Body of pancreas (tissue), 4 donors: ENCODE results near the gene ADARB1. TPM values are rescaled to one million over a fixed set of nuclear protein-coding genes. Genes with fewer than 3 reads are reported as not detected.
"Not testable (repeated sequence)": the region's sequence is repeated elsewhere in the genome, so short reads cannot be mapped to it uniquely, and the experiment has no call there.

ENCODE experiments used
- ATAC-seq: fragments of 150-250 bp; one replicate; pipeline ENCODE4 v1.9.1; 2016
- DNase-seq, 4 donors: peaks; one replicate each; pipeline ENCODE4 v3.0.0-alpha.2; 2019
- H3K27ac ChIP-seq, 4 donors: fragments of 200-600 bp; sonication (generic); 1 replicate in 3 of 4; 2 replicates in 1 of 4; pipeline versions ENCODE4 v1.5.1 to v1.6.1; 2016 to 2019; ENCODE audit warnings: mild to moderate bottlenecking in 1 of 4, mixed read lengths in 1 of 4, moderate library complexity in 1 of 4
- H3K27me3 ChIP-seq, 2 donors: fragments of 200-600 bp; sonication (generic); one replicate each; pipeline ENCODE4 v1.6.0; 2016; ENCODE audit warnings: mild to moderate bottlenecking in 1 of 2
- H3K36me3 ChIP-seq, 2 donors: fragments of 200-600 bp; sonication (generic); replicated peaks in 1 of 2; 2 replicates each; pipeline ENCODE4 v1.5.1; 2016; ENCODE audit warnings: low read depth in 2 of 2; ENCODE audit not compliant: insufficient read depth in 1 of 2
- H3K4me1 ChIP-seq: fragments of 200-600 bp; sonication (generic); one replicate; pipeline ENCODE4 v1.6.0; 2016
- H3K4me3 ChIP-seq, 2 donors: fragments of 200-600 bp; sonication (generic); 1 replicate in 1 of 2; 2 replicates in 1 of 2; pipeline ENCODE4 v1.5.1; 2016 to 2019
- H3K9me3 ChIP-seq, 3 donors: fragments of 200-600 bp; sonication (generic); 1 replicate in 2 of 3; 2 replicates in 1 of 3; pipeline ENCODE4 v1.5.1; 2016
- POLR2A ChIP-seq, 3 donors: fragments of 450-650 bp; IDR thresholded peaks; one replicate each; pipeline ENCODE4 v1.6.1; 2016; ENCODE audit warnings: antibody characterized with exemption in 3 of 3, mild to moderate bottlenecking in 2 of 3
- WGBS, 2 donors: methylation state at CpG; one replicate each; pipeline ENCODE4 v1.1.5; 2017; 5-methylcytosine and 5-hydroxymethylcytosine counted together
- intact Hi-C: fragments of 100-400 bp; cut with DNase I; formaldehyde crosslinking; loops from one replicate; pipeline ENCODE4 v1.15.1; 2023
- total RNA-seq, 2 donors: library from RNA; depleted of rRNA; stranded (reverse); fragments of >200 nt; gene quantifications; one replicate each; pipeline ENCODE4 v1.1.0, GENCODE V29; 2016
- TF ChIP-seq, protein P1 (sequence below), 7 experiments: fragments of 450-650 bp in 4 of 7; fragments of 200-600 bp in 3 of 7; sonication (generic) in 3 of 7; IDR thresholded peaks; one replicate each; pipeline ENCODE4 v1.5.1; 2016 to 2019; ENCODE audit warnings: antibody characterized with exemption in 7 of 7

The ADARB1 gene
- total RNA-seq, 2 donors from 2014 or later = 11.4 to 11.5 TPM

DNA sequence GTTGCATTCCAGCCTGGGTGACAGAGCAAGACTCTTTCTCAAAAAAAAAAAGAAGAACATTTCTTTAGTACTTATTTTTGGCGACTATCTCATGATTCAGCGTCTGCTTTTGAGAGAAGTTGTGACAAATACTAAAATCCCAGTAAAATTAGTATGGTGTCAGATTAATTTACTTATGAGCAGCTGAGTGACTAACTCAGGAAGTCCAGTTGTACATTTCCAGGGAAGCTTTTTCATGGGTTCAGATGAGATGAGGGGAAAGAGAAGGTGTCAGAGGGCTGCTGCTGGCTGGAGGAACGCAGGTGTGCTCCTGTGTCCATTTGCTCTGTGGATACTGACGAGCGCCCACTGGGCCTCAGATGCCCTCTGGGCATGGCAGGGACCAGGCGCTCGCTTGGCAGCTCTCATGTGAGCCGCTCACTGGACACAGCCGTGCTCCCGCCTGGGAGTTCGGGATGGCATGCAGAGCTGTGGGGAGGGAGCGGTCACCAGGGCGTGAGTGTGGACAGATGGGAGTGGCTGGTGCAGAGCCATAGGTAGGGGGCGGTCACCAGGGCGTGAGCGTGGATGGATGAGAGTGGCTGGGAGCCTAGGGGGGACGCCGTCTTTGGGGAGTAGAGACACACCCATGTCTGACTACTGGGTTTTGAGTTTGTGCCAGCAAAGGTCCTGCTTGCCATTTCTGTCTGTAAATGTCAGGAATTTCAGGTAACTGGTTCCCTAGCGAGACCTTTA lies 55.0 kb downstream of the ADARB1 start:
- H3K4me3 ChIP-seq = no peak overlapping the region
- no peaks in the 10 kb centered on the region for H3K27me3 ChIP-seq
- peak overlapping the region in 2 of 4 donors; percentile 45 to 56 for H3K27ac ChIP-seq
- H3K36me3 ChIP-seq = no peaks in the 10 kb centered on the region
- intact Hi-C loops = no loop called here
- TF ChIP-seq, protein P1, sequence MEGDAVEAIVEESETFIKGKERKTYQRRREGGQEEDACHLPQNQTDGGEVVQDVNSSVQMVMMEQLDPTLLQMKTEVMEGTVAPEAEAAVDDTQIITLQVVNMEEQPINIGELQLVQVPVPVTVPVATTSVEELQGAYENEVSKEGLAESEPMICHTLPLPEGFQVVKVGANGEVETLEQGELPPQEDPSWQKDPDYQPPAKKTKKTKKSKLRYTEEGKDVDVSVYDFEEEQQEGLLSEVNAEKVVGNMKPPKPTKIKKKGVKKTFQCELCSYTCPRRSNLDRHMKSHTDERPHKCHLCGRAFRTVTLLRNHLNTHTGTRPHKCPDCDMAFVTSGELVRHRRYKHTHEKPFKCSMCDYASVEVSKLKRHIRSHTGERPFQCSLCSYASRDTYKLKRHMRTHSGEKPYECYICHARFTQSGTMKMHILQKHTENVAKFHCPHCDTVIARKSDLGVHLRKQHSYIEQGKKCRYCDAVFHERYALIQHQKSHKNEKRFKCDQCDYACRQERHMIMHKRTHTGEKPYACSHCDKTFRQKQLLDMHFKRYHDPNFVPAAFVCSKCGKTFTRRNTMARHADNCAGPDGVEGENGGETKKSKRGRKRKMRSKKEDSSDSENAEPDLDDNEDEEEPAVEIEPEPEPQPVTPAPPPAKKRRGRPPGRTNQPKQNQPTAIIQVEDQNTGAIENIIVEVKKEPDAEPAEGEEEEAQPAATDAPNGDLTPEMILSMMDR (IDR thresholded peaks at IDR 0.05) = no peak
- TF ChIP-seq POLR2A (IDR thresholded peaks at IDR 0.05) = no peak
- DNase-seq (no peak), ATAC-seq (no peak)
- no peaks in the 10 kb centered on the region for H3K9me3 ChIP-seq
- H3K4me1 ChIP-seq = no peaks in the 10 kb centered on the region
- WGBS, 2 donors = 73 to 77% methylated on average over 16 to 19 of the region's 19 CpGs

DNA sequence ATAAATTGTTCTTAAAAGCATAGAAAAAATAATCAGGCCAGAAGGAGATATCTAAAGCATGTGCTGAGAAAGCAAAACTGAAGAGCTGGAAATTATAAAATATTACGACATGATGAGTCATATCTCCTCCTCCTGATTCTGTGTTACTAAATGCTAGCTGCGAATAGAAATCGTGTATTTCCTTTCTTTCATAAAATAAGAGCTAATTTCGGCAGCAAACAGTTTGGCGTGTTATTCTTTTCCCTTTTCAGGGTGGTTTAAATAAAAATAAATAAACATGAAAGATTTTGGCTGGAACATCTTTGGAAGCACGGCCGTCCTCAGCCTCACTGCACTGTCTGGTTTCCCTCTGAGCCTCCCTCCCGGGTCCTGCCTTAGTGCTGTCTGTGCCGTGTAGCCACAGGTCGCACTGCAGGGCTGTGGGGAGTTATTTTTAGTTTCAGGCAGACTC lies 56.0 kb downstream of the ADARB1 start:
- Histone ChIP-seq H3K4me3 (no peak overlapping the region), H3K27me3 (no peaks in the 10 kb centered on the region), H3K36me3 (no peaks in the 10 kb centered on the region), H3K9me3 (no peaks in the 10 kb centered on the region), H3K27ac (peak overlapping the region in 1 of 4 donors; percentile 56), H3K4me1 (no peaks in the 10 kb centered on the region)
- intact Hi-C loops = loop anchor here (5.0 kb wide), 1 partner anchor 183 kb away; no protein-coding TSS in a partner anchor
- TF ChIP-seq, protein P1 (IDR thresholded peaks at IDR 0.05) = no peak
- TF ChIP-seq POLR2A (IDR thresholded peaks at IDR 0.05) = no peak
- DNase-seq (peak in 1 of 4 donors; percentile 27), ATAC-seq (peak; percentile 35)
- 64 to 68% methylated on average over 10 of the region's 10 CpGs for WGBS, 2 donors

- intact Hi-C loops = loop anchor here (5.0 kb wide), 1 partner anchor 184 kb away; no protein-coding TSS in a partner anchor
- Histone ChIP-seq H3K4me3 (no peak overlapping the region), H3K27me3 (no peaks in the 10 kb centered on the region), H3K36me3 (no peaks in the 10 kb centered on the region), H3K4me1 (no peaks in the 10 kb centered on the region), H3K9me3 (no peaks in the 10 kb centered on the region), H3K27ac (no peak overlapping the region)
- 77 to 87% methylated on average over 16 to 17 of the region's 17 CpGs for WGBS, 2 donors
- ATAC-seq = no peak
- TF ChIP-seq, protein P1 (IDR thresholded peaks at IDR 0.05) = no peak
- no peak for TF ChIP-seq POLR2A (IDR thresholded peaks at IDR 0.05)
- DNase-seq = no peak
Measured at GRCh38 chr21:45131537-45131999, 57.2 kb downstream of the ADARB1 start.

DNA sequence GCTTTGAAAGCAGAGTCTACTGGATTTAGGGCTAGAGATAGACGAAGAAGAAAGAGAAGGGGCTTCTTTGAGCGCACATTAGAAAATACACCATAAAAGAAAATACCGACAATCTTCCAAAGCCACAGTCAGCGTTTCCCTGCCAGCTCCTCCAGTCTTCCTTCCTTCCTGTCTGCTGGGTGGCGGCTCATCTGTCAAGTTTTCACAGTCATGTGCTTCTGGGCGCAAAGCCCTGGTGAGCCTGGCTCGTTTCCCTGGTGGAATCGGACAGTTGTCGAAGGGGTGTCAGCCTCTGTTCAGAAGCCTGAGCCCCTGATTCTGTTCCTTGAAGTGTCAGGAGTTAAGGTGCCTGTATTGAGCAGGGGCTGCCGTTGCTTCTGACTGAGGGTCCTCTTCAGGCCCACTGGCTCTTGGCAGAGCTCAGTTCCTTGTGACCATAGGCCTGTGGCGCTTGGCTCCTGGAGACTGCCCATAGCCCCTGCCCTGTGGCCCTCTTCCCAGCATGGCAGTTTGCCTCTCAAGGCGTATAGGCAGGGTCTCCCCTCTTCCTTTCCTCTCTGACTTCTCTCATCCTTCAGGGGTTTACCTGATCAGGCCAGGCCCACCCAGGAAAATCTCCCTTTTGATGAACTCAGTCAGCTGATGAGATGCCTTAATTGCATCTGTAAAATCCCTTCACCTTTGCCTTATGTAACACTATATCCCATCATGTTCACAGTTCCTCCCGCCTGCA lies 58.6 kb downstream of the ADARB1 start:
- Histone ChIP-seq H3K27me3 (no peaks in the 10 kb centered on the region), H3K27ac (no peak overlapping the region), H3K9me3 (no peaks in the 10 kb centered on the region), H3K36me3 (no peaks in the 10 kb centered on the region), H3K4me1 (no peaks in the 10 kb centered on the region), H3K4me3 (no peak overlapping the region)
- ATAC-seq (no peak), DNase-seq (no peak)
- TF ChIP-seq, protein P1 (IDR thresholded peaks at IDR 0.05) = no peak
- no peak for TF ChIP-seq POLR2A (IDR thresholded peaks at IDR 0.05)
- WGBS, 2 donors = 75% methylated on average over 10 to 13 of the region's 13 CpGs
- intact Hi-C loops = loop anchor here (5.0 kb wide), 1 partner anchor 186 kb away; no protein-coding TSS in a partner anchor

DNA sequence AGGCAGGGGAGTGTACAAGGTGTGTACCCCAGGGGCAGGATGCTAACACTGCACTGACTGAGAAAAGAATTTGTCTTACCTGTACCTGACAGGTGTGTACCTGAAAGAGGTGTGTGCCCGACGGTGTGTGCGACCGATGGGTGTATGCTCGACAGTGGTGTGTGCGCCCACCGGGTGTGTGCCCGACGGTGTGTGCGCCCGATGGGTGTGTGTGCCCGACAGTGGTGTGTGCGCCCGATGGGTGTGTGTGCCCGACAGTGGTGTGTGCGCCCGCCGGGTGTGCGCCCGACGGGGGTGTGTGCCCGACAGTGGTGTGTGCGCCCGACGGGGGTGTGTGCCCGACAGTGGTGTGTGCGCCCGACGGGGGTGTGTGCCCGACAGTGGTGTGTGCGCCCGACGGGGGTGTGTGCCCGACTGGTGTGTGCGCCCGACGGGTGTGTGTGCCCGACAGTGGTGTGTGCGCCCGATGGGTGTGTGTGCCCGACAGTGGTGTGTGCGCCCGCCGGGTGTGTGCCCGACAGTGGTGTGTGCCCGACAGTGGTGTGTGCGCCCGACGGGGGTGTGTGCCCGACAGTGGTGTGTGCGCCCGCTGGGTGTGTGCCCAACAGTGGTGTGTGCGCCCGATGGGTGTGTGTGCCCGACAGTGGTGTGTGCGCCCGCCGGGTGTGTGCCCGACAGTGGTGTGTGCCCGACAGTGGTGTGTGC lies 59.3 kb downstream of the ADARB1 start:
- not testable (repeated sequence) for H3K9me3 ChIP-seq, H3K4me1 ChIP-seq, ATAC-seq, H3K27ac ChIP-seq, H3K4me3 ChIP-seq, H3K36me3 ChIP-seq, H3K27me3 ChIP-seq, DNase-seq
- WGBS, 2 donors = 87 to 95% methylated on average over 34 to 44 of the region's 60 CpGs
- intact Hi-C loops = loop anchor here (5.0 kb wide), 1 partner anchor 186 kb away; no protein-coding TSS in a partner anchor
